ENCODE results near the gene TMC1.
"Not testable (repeated sequence)": the region's sequence is repeated elsewhere in the genome, so short reads cannot be mapped to it uniquely, and the experiment has no call there.

Gene TMC1

DNA sequence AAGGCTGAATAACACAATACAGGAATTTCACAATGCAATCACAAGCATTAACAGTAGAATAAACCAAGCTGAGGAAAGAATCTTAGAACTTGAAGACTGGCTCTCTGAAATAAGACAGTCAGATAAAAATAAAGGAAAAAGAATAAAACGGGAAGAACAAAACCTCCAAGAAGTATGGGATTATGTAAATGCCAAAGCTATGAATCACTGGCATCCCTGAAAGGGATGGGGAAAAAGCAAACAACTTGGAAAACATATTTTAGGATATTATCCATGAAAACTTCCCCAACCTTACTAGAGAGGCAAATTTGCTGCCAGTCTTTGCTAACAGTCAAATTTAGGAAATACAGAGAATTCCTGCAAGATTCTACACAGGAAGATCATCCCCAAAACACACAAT lies 273.5 kb downstream of the TMC1 start:
- DNase-seq (ENCODE audit: low read depth) = no peak
- H3K4me3 ChIP-seq (ENCODE audit: low read length) = no peak overlapping the region
- TF ChIP-seq, protein P1, sequence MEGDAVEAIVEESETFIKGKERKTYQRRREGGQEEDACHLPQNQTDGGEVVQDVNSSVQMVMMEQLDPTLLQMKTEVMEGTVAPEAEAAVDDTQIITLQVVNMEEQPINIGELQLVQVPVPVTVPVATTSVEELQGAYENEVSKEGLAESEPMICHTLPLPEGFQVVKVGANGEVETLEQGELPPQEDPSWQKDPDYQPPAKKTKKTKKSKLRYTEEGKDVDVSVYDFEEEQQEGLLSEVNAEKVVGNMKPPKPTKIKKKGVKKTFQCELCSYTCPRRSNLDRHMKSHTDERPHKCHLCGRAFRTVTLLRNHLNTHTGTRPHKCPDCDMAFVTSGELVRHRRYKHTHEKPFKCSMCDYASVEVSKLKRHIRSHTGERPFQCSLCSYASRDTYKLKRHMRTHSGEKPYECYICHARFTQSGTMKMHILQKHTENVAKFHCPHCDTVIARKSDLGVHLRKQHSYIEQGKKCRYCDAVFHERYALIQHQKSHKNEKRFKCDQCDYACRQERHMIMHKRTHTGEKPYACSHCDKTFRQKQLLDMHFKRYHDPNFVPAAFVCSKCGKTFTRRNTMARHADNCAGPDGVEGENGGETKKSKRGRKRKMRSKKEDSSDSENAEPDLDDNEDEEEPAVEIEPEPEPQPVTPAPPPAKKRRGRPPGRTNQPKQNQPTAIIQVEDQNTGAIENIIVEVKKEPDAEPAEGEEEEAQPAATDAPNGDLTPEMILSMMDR (conservative IDR thresholded peaks at IDR 0.05; ENCODE audit: low read length) = no peak

DNA sequence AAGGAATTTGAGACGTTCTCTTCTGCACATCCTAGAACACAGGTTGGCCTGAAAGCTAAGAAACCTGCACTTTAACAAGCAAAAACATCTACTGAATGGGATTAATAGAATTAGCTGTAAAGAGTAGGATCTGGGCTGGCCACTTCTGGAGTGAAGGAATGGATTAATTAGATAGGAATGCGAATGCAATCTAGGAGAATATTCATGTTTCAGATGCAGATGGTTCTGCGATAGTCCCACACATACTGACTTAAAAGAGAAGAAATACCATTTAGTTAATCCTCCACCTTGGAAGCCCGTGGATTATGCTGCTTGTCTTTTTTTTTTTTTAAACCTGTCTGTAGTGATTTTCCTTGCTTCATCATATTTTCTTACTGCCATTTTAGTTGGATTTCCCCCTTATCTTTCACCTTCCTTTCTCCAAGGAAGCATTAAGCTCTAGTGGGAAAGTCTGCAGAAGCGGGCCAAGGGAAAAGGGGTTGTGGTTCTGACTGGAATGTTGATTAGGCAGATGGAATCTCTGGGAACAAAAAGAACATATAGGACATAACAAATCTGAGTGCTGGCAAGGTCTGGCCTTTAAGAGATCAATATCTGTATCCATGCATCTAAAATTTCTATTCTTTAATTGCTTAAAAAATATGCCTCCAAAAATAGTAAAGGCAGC lies 279.1 kb downstream of the TMC1 start:
- TF ChIP-seq, protein P1 (conservative IDR thresholded peaks at IDR 0.05; ENCODE audit: low read length) = no peak
- DNase-seq (ENCODE audit: low read depth) = no peak
- no peak overlapping the region for H3K4me3 ChIP-seq (ENCODE audit: low read length)

GRCh38 chr9:72805238-72805637 lies 283.8 kb downstream of the TMC1 start:
- no peak overlapping the region for H3K4me3 ChIP-seq (ENCODE audit: low read length)
- DNase-seq (ENCODE audit: low read depth) = no peak
- TF ChIP-seq, protein P1 (conservative IDR thresholded peaks at IDR 0.05; ENCODE audit: low read length) = no peak

GRCh38 chr9:72806313-72806809 lies 285.0 kb downstream of the TMC1 start:
- not testable (repeated sequence) for H3K4me3 ChIP-seq (ENCODE audit: low read length); DNase-seq (ENCODE audit: low read depth)

DNA sequence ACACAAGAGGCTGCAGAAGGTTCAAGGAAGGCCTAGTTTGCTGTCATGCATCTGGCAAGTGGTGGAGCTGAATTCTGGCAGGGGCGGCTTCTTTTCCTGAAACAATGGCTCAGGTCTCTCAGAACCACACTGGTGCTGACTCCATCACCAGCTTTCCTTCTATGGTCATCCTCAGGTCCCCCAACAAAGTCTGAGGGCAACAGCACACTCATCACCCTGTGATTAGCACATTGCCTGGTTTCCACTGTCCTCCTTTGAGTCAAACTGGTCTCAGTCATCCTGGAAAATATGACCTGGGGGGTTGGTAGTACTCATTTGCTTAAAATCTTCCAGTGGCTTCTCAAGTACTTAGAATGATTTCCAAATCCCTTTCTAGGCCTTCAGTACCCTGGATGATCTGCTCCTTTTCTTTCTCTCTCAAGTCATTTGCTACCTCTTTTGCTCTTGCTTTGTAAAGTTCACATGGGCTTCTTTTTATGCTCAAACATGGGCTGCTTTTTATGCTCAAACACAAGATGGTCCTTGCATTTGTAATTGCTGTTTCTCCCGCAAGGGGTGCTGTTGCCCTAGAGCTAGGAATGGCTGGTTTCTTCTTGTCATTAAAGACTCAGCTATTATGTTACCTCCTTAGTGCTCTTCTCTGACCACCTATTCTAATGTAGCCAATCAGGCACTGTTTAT lies 286.5 kb downstream of the TMC1 start:
- no peak for DNase-seq (ENCODE audit: low read depth)
- TF ChIP-seq, protein P1 (conservative IDR thresholded peaks at IDR 0.05; ENCODE audit: low read length) = peak; percentile 21
- H3K4me3 ChIP-seq (ENCODE audit: low read length) = no peak overlapping the region

- H3K4me3 ChIP-seq (ENCODE audit: low read length) = no peak overlapping the region
- no peak for DNase-seq (ENCODE audit: low read depth)
- TF ChIP-seq, protein P1 (conservative IDR thresholded peaks at IDR 0.05; ENCODE audit: low read length) = no peak
Observed at GRCh38 chr9:72808446-72808768, 287.0 kb downstream of the TMC1 start.

DNA sequence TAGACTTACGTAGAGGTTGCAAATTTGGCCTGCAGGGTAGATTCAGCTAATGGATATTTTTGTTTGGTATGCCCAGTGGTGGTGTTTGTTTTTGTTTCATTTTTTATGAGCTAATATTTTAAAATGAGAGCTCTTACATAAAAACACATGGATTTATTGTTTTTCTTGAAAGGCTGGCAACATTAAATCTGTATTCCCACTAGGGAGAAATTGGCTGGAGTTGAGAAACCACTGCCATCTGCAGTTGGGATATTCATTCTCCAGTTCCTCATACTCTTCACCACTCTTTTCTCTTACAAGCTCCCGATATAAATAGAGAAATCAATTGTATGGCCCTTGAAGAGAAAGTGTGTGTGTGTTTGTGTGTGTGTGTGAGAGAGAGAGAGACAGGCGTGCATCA lies 288.2 kb downstream of the TMC1 start:
- no peak for DNase-seq (ENCODE audit: low read depth)
- TF ChIP-seq, protein P1 (conservative IDR thresholded peaks at IDR 0.05; ENCODE audit: low read length) = no peak
- no peak overlapping the region for H3K4me3 ChIP-seq (ENCODE audit: low read length)
